SK-N-SH (cell line): Measurements from ENCODE around the gene DYRK1A. TPM values are rescaled to one million over a fixed set of nuclear protein-coding genes. Genes with fewer than 3 reads are reported as not detected.

ENCODE experiments used
- CTCF ChIA-PET: fragments of 300-600, 350-600 bp; formaldehyde crosslinking; extraction: SDS; loops from one replicate; lab custom pipeline; 2021; lab: Yijun Ruan, JAX
- POLR2A ChIA-PET: fragments of 350-600 bp; sonication (Branson Sonifier 250); formaldehyde crosslinking; extraction: SDS; loops from one replicate; lab custom pipeline; 2020; ENCODE audit warnings: antibody characterized with exemption, inconsistent platforms; lab: Yijun Ruan, JAX
- DNase-seq: peaks from one replicate; pipeline ENCODE4 v3.0.0; 2012
- H2AFZ ChIP-seq: fragments of 200-600 bp; sonication (generic); 2 replicates; pipeline ENCODE4 v1.8.1; 2016; ENCODE audit warnings: antibody characterized with exemption, mild to moderate bottlenecking, low read depth
- H3F3A ChIP-seq: fragments of 200-600 bp; sonication (generic); replicated peaks from 2 replicates; pipeline ENCODE3; 2016; ENCODE audit warnings: antibody characterized with exemption, mild to moderate bottlenecking; ENCODE audit not compliant: insufficient read depth
- H3K27ac ChIP-seq, 2 experiments: fragments of 200-500 bp in 1 of 2; fragments of 200-600 bp in 1 of 2; sonication (Bioruptor generic) in 1 of 2; sonication (generic), shearing (Covaris generic) in 1 of 2; 2 replicates each; pipeline versions ENCODE4 v1.5.1 to v1.6.1; 2014 to 2016; ENCODE audit warnings: low read depth in 2 of 2, inconsistent platforms in 1 of 2, low read length in 1 of 2, mild to moderate bottlenecking in 1 of 2, mixed read lengths in 1 of 2
- H3K27me3 ChIP-seq: fragments of 200-600 bp; sonication (generic), shearing (Covaris generic); 2 replicates; pipeline ENCODE4 v1.6.1; 2016; ENCODE audit warnings: mixed run types; ENCODE audit not compliant: insufficient read depth
- H3K36me3 ChIP-seq, 2 experiments: fragments of 200-500 bp in 1 of 2; fragments of 200-600 bp in 1 of 2; sonication (Bioruptor generic) in 1 of 2; sonication (generic) in 1 of 2; replicated peaks in 1 of 2; 2 replicates each; pipeline versions ENCODE3 to v1.5.1; 2014 to 2016; ENCODE audit warnings: low read length in 1 of 2, mild to moderate bottlenecking in 1 of 2; ENCODE audit not compliant: insufficient read depth in 2 of 2, control insufficient read depth in 1 of 2
- H3K4me1 ChIP-seq, 2 experiments: fragments of 200-500 bp in 1 of 2; fragments of 200-600 bp in 1 of 2; sonication (Bioruptor generic) in 1 of 2; sonication (generic), shearing (Covaris generic) in 1 of 2; 2 replicates each; pipeline versions ENCODE4 v1.5.1 to v1.6.1; 2014 to 2016; ENCODE audit warnings: low read depth in 1 of 2, low read length in 1 of 2, mixed run types in 1 of 2; ENCODE audit not compliant: insufficient read depth in 2 of 2, control insufficient read depth in 1 of 2
- H3K4me2 ChIP-seq: fragments of 200-600 bp; sonication (generic), shearing (Covaris generic); 2 replicates; pipeline ENCODE4 v1.6.1; 2017; ENCODE audit warnings: mixed run types
- H3K4me3 ChIP-seq, 2 experiments: fragments of 200-500 bp in 1 of 2; fragments of 200-600 bp in 1 of 2; sonication (Bioruptor generic) in 1 of 2; sonication (generic), shearing (Covaris generic) in 1 of 2; 2 replicates each; pipeline versions ENCODE4 v1.5.1 to v1.8.1; 2014 to 2016; ENCODE audit warnings: low read depth in 2 of 2, inconsistent platforms in 1 of 2, low read length in 1 of 2, mild to moderate bottlenecking in 1 of 2, mixed read lengths in 1 of 2, moderate library complexity in 1 of 2
- H3K79me2 ChIP-seq: fragments of 200-600 bp; sonication (generic); 2 replicates; pipeline ENCODE4 v1.8.1; 2017; ENCODE audit warnings: mild to moderate bottlenecking; ENCODE audit not compliant: insufficient read depth
- H3K9ac ChIP-seq: fragments of 200-600 bp; sonication (generic); 2 replicates; pipeline ENCODE4 v1.6.1; 2017; ENCODE audit warnings: mixed run types
- H3K9me2 ChIP-seq: fragments of 200-600 bp; sonication (generic); 2 replicates; pipeline ENCODE4 v1.6.1; 2017; ENCODE audit warnings: mixed run types
- H3K9me3 ChIP-seq: fragments of 200-600 bp; sonication (generic); 2 replicates; pipeline ENCODE4 v1.6.1; 2017; ENCODE audit warnings: mixed run types, mild to moderate bottlenecking, moderate library complexity
- H4K20me1 ChIP-seq: fragments of 200-600 bp; sonication (generic); 2 replicates; pipeline ENCODE4 v1.6.1; 2017; ENCODE audit warnings: mild to moderate bottlenecking, mixed run types; ENCODE audit not compliant: insufficient read depth
- CHD2 ChIP-seq: fragments of 150-350 bp; IDR thresholded peaks from 2 replicates; pipeline ENCODE4 v1.6.1; 2018; ENCODE audit warnings: low read length; ENCODE audit not compliant: partially characterized antibody
- ELF1 ChIP-seq: IDR thresholded peaks from 2 replicates; pipeline ENCODE4 v1.4.0; 2012
- FOXJ3 ChIP-seq: sonication (generic); formaldehyde crosslinking; IDR thresholded peaks from 2 replicates; pipeline ENCODE4 v1.5.1; 2020; ENCODE audit warnings: mild to moderate bottlenecking, missing genetic modification reagents
- GABPA ChIP-seq: IDR thresholded peaks from 2 replicates; pipeline ENCODE4 v1.4.0; 2012; ENCODE audit warnings: low read depth, mild to moderate bottlenecking
- GATA2 ChIP-seq: sonication (generic); formaldehyde crosslinking; IDR thresholded peaks from 2 replicates; pipeline ENCODE4 v1.5.0; 2020; ENCODE audit warnings: mild to moderate bottlenecking, missing genetic modification reagents
- JUND ChIP-seq: IDR thresholded peaks from 2 replicates; pipeline ENCODE4 v1.4.0; 2012
- MEF2A ChIP-seq: IDR thresholded peaks from 2 replicates; pipeline ENCODE4 v1.4.0; 2012; ENCODE audit warnings: low read depth, borderline replicate concordance
- NFIC ChIP-seq: IDR thresholded peaks from 2 replicates; pipeline ENCODE4 v1.4.0; 2012; ENCODE audit warnings: borderline replicate concordance
- POLR2AphosphoS5 ChIP-seq: IDR thresholded peaks from 2 replicates; pipeline ENCODE4 v1.6.1; 2012; ENCODE audit warnings: low read depth, low read length
- RCOR1 ChIP-seq: fragments of 150-350 bp; IDR thresholded peaks from 2 replicates; pipeline ENCODE4 v1.6.1; 2017; ENCODE audit warnings: antibody characterized with exemption, low read length
- RXRA ChIP-seq: IDR thresholded peaks from 2 replicates; pipeline ENCODE4 v1.4.0; 2012; ENCODE audit warnings: low read depth, mild to moderate bottlenecking, borderline replicate concordance
- TAF1 ChIP-seq: IDR thresholded peaks from 2 replicates; pipeline ENCODE4 v1.6.1; 2012; ENCODE audit warnings: low read depth, mild to moderate bottlenecking, low read length, moderate library complexity, borderline replicate concordance
- WGBS: methylation state at CpG from one replicate; pipeline ENCODE4 v1.1.6; 2017; ENCODE audit warnings: low lambda C conversion rate; 5-methylcytosine and 5-hydroxymethylcytosine counted together
- polyA plus RNA-seq, 3 experiments: library from polyadenylated mRNA; depleted of rRNA; stranded (reverse); fragments of >200 nt; gene quantifications; 2 replicates each; pipeline ENCODE4 v1.2.3, GENCODE V29; 2012
- TF ChIP-seq, protein P1 (sequence below): fragments of 150-350 bp; IDR thresholded peaks from 2 replicates; pipeline ENCODE4 v1.6.1; 2016; ENCODE audit warnings: mild to moderate bottlenecking, low read depth, low read length
- TF ChIP-seq, protein P2 (sequence below): fragments of 150-350 bp; IDR thresholded peaks from 2 replicates; pipeline ENCODE4 v1.6.1; 2017; ENCODE audit warnings: antibody characterized with exemption, low read length, low read depth, borderline replicate concordance
- TF ChIP-seq, protein P3 (sequence below): IDR thresholded peaks from 2 replicates; pipeline ENCODE4 v1.4.0; 2012; ENCODE audit warnings: low read depth, borderline replicate concordance
- TF ChIP-seq, protein P4 (sequence below): fragments of 200-600 bp; sonication (generic); IDR thresholded peaks from 2 replicates; pipeline ENCODE4 v1.6.1; 2017; ENCODE audit warnings: antibody characterized with exemption, mild to moderate bottlenecking, moderate library complexity
- TF ChIP-seq, protein P5 (sequence below): IDR thresholded peaks from 2 replicates; pipeline ENCODE4 v1.4.0; 2012; ENCODE audit warnings: low read depth, borderline replicate concordance

The DYRK1A gene
- polyA plus RNA-seq, 1 of the 3 experiments (the other 2 are of a cell fraction) = 19.3 TPM

DNA sequence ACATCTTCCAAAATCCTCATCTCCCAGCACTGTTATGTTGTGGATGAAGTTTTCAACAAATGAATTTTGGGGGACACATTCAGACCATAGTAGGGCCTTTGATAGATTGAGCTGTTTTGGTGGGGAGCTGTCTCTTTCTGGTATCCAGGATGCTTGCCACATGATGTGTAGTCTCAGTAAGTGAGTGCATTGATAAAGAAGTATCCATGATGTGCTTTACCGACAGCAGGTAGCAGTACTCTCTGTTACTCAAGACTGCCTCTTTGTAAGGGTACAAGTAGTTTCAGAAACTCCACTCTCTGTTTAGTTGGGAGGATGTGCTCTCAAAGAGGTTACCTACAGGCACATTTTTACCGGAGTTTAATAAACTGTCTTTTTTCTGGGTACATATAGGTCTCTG, 26.5 kb downstream of the DYRK1A start:
- ChIA-PET CTCF (no interaction called here), POLR2A (no interaction called here)
- H3K27ac ChIP-seq = no peak overlapping the region
- peaks cover 95% of the 10 kb centered on the region for H4K20me1 ChIP-seq
- WGBS = 97% methylated on average over 2 of the region's 2 CpGs
- no peaks in the 10 kb centered on the region for H3K9me3 ChIP-seq
- H3K4me1 ChIP-seq = peaks cover 0 to 6% of the 10 kb centered on the region in 2 experiments; a peak in 1 of 4 replicates
- no peak overlapping the region for H3K9ac ChIP-seq
- H3K79me2 ChIP-seq = peaks cover 99% of the 10 kb centered on the region
- H3K36me3 ChIP-seq = peaks cover 0 to 7% of the 10 kb centered on the region in 2 experiments
- peaks cover 4% of the 10 kb centered on the region for H3F3A ChIP-seq
- H3K4me2 ChIP-seq = no peak overlapping the region
- H3K9me2 ChIP-seq = no peaks in the 10 kb centered on the region
- H3K27me3 ChIP-seq = no peaks in the 10 kb centered on the region
- no peak overlapping the region for H3K4me3 ChIP-seq
- no peak for DNase-seq
- H2AFZ ChIP-seq = no peak overlapping the region
- TF ChIP-seq, protein P1, sequence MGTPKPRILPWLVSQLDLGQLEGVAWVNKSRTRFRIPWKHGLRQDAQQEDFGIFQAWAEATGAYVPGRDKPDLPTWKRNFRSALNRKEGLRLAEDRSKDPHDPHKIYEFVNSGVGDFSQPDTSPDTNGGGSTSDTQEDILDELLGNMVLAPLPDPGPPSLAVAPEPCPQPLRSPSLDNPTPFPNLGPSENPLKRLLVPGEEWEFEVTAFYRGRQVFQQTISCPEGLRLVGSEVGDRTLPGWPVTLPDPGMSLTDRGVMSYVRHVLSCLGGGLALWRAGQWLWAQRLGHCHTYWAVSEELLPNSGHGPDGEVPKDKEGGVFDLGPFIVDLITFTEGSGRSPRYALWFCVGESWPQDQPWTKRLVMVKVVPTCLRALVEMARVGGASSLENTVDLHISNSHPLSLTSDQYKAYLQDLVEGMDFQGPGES = no peak
- TF ChIP-seq RXRA = no peak
- TF ChIP-seq, protein P2, sequence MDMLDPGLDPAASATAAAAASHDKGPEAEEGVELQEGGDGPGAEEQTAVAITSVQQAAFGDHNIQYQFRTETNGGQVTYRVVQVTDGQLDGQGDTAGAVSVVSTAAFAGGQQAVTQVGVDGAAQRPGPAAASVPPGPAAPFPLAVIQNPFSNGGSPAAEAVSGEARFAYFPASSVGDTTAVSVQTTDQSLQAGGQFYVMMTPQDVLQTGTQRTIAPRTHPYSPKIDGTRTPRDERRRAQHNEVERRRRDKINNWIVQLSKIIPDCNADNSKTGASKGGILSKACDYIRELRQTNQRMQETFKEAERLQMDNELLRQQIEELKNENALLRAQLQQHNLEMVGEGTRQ = no peak
- no peak for TF ChIP-seq CHD2
- no peak for TF ChIP-seq RCOR1
- TF ChIP-seq NFIC = no peak
- TF ChIP-seq TAF1 = no peak
- TF ChIP-seq FOXJ3 = no peak
- TF ChIP-seq GATA2 (CRISPR knock-in tag) = no peak
- TF ChIP-seq, protein P3, sequence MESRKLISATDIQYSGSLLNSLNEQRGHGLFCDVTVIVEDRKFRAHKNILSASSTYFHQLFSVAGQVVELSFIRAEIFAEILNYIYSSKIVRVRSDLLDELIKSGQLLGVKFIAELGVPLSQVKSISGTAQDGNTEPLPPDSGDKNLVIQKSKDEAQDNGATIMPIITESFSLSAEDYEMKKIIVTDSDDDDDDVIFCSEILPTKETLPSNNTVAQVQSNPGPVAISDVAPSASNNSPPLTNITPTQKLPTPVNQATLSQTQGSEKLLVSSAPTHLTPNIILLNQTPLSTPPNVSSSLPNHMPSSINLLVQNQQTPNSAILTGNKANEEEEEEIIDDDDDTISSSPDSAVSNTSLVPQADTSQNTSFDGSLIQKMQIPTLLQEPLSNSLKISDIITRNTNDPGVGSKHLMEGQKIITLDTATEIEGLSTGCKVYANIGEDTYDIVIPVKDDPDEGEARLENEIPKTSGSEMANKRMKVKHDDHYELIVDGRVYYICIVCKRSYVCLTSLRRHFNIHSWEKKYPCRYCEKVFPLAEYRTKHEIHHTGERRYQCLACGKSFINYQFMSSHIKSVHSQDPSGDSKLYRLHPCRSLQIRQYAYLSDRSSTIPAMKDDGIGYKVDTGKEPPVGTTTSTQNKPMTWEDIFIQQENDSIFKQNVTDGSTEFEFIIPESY = no peak
- no peak for TF ChIP-seq POLR2AphosphoS5
- TF ChIP-seq MEF2A = no peak
- no peak for TF ChIP-seq JUND
- TF ChIP-seq, protein P4, sequence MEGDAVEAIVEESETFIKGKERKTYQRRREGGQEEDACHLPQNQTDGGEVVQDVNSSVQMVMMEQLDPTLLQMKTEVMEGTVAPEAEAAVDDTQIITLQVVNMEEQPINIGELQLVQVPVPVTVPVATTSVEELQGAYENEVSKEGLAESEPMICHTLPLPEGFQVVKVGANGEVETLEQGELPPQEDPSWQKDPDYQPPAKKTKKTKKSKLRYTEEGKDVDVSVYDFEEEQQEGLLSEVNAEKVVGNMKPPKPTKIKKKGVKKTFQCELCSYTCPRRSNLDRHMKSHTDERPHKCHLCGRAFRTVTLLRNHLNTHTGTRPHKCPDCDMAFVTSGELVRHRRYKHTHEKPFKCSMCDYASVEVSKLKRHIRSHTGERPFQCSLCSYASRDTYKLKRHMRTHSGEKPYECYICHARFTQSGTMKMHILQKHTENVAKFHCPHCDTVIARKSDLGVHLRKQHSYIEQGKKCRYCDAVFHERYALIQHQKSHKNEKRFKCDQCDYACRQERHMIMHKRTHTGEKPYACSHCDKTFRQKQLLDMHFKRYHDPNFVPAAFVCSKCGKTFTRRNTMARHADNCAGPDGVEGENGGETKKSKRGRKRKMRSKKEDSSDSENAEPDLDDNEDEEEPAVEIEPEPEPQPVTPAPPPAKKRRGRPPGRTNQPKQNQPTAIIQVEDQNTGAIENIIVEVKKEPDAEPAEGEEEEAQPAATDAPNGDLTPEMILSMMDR = no peak
- no peak for TF ChIP-seq ELF1
- TF ChIP-seq, protein P5, sequence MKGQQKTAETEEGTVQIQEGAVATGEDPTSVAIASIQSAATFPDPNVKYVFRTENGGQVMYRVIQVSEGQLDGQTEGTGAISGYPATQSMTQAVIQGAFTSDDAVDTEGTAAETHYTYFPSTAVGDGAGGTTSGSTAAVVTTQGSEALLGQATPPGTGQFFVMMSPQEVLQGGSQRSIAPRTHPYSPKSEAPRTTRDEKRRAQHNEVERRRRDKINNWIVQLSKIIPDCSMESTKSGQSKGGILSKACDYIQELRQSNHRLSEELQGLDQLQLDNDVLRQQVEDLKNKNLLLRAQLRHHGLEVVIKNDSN = no peak
- TF ChIP-seq GABPA = no peak
